Adipocyte (in vitro differentiated cells): ENCODE measurements around the gene AFMID.

Experiments used
- DNase-seq: peaks from one replicate; pipeline ENCODE4 v3.0.0-alpha.2; 2015; ENCODE audit warnings: low read depth
- H3K27me3 ChIP-seq: replicated peaks from 2 replicates; pipeline ENCODE4 v1.7.0; 2013; ENCODE audit warnings: mild to moderate bottlenecking, low read length, moderate library complexity; ENCODE audit not compliant: control insufficient read depth, insufficient read depth
- H3K36me3 ChIP-seq: 2 replicates; pipeline ENCODE4 v1.7.0; 2013; ENCODE audit warnings: low read length, mild to moderate bottlenecking, moderate library complexity; ENCODE audit not compliant: control insufficient read depth, insufficient read depth, severe bottlenecking
- H3K4me1 ChIP-seq: 2 replicates; pipeline ENCODE4 v1.7.0; 2013; ENCODE audit warnings: mild to moderate bottlenecking, low read length, moderate library complexity; ENCODE audit not compliant: control insufficient read depth, insufficient read depth
- H3K4me3 ChIP-seq: 2 replicates; pipeline ENCODE4 v1.7.0; 2013; ENCODE audit warnings: mild to moderate bottlenecking, low read length, moderate library complexity
- H3K9ac ChIP-seq: 2 replicates; pipeline ENCODE4 v1.7.0; 2013; ENCODE audit warnings: mild to moderate bottlenecking, low read length, moderate library complexity
- H3K9me3 ChIP-seq: 2 replicates; pipeline ENCODE4 v1.7.0; 2013; ENCODE audit warnings: mild to moderate bottlenecking, low read length, moderate library complexity; ENCODE audit not compliant: control insufficient read depth

AFMID gene

DNA sequence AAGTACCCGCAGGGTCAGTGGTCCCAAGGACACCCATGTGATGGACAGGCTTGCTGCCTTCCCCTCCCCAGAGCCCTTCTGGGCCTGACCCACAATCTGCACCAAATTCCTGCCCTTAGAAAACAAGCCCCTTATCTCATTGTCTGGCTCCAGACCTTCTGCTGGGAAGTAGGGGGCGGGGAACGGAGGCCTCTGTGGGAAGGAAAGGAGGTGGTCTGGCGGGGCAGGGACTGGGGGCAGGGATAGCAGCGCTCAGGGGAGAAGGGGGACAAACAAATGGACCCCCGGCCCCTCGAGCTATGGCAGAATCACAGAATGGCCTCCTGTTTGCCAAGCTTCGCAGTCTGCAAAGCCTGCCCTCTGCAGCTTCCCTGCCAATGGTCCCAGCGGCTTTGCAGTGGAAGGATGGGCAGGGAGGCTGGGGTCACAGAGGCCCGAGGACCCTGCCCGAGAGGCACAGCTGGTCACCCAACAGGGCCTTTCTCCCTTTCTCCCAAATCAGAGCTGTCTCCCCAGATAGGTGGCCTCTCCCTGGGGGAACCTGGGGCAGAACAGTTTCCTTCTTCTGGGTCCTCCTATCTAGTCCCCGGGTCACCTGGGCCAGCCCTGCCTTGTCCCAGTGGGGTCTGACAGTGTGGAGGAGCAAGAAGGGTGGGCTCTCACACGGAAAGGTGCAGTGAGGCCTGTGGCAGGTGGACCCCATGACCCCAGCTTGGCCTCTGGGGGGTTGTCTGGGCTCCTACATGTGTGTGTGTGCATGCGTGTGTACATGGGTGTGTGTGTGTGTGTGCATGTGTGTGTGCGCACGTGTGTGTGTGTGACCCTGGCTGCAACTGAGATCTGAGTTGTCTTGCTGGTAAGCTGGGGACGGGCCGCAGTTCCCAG, 69.8 kb downstream of the AFMID start:
- Histone ChIP-seq H3K4me1 (peaks cover 16% of the 10 kb centered on the region), H3K27me3 (peaks cover 7% of the 10 kb centered on the region), H3K9ac (no peak overlapping the region), H3K36me3 (no peaks in the 10 kb centered on the region), H3K9me3 (no peaks in the 10 kb centered on the region), H3K4me3 (no peak overlapping the region)
- no peak for DNase-seq
